Peyer's patch (tissue), 4 donors: Measurements from ENCODE around the gene SUMO4. TPM values are rescaled to one million over a fixed set of nuclear protein-coding genes. Genes with fewer than 3 reads are reported as not detected.
"Not testable (repeated sequence)": the region's sequence is repeated elsewhere in the genome, so short reads cannot be mapped to it uniquely, and the experiment has no call there.

Source experiments
- DNase-seq, 3 donors: peaks; one replicate each; pipeline ENCODE4 v3.0.0-alpha.2; 2017 to 2019
- H3K27ac ChIP-seq, 4 donors: fragments of 200-600 bp; sonication (generic); one replicate each; pipeline ENCODE4 v1.5.1; 2016 to 2019
- H3K27me3 ChIP-seq, 2 donors: fragments of 200-600 bp; sonication (generic); one replicate each; pipeline ENCODE4 v1.5.1; 2019
- H3K36me3 ChIP-seq, 3 donors: fragments of 200-600 bp; sonication (generic); one replicate each; pipeline ENCODE4 v1.5.1; 2016 to 2019
- H3K4me1 ChIP-seq, 4 donors: fragments of 200-600 bp; sonication (generic); one replicate each; pipeline ENCODE4 v1.5.1; 2016 to 2019
- H3K4me3 ChIP-seq, 4 donors: fragments of 200-600 bp; sonication (generic); 1 replicate in 3 of 4; 2 replicates in 1 of 4; pipeline ENCODE4 v1.5.1; 2016 to 2019; ENCODE audit warnings: mild to moderate bottlenecking in 1 of 4
- H3K9me3 ChIP-seq, 4 donors: fragments of 200-600 bp; sonication (generic); one replicate each; pipeline ENCODE4 v1.5.1; 2016 to 2019; ENCODE audit warnings: mild to moderate bottlenecking in 1 of 4
- POLR2A ChIP-seq, 2 donors: fragments of 450-650 bp; IDR thresholded peaks; one replicate each; pipeline ENCODE4 v1.5.1; 2017; ENCODE audit warnings: antibody characterized with exemption in 2 of 2, mild to moderate bottlenecking in 2 of 2, moderate library complexity in 2 of 2
- total RNA-seq, 4 donors: library from RNA; depleted of rRNA; stranded (reverse); fragments of >200 nt; gene quantifications; one replicate each; pipeline ENCODE4 v1.1.0, GENCODE V29; 2016
- TF ChIP-seq, protein P1 (sequence below), 6 experiments: fragments of 450-650 bp in 4 of 6; fragments of 200-600 bp in 2 of 6; sonication (generic) in 1 of 6; IDR thresholded peaks; one replicate each; pipeline ENCODE4 v1.5.1; 2017 to 2019; ENCODE audit warnings: antibody characterized with exemption in 6 of 6, mild to moderate bottlenecking in 3 of 6, moderate library complexity in 1 of 6

Gene SUMO4
- total RNA-seq, 4 donors from 2014 or later = 5.1 to 8.2 (median 7.0) TPM; not detected in 1

DNA sequence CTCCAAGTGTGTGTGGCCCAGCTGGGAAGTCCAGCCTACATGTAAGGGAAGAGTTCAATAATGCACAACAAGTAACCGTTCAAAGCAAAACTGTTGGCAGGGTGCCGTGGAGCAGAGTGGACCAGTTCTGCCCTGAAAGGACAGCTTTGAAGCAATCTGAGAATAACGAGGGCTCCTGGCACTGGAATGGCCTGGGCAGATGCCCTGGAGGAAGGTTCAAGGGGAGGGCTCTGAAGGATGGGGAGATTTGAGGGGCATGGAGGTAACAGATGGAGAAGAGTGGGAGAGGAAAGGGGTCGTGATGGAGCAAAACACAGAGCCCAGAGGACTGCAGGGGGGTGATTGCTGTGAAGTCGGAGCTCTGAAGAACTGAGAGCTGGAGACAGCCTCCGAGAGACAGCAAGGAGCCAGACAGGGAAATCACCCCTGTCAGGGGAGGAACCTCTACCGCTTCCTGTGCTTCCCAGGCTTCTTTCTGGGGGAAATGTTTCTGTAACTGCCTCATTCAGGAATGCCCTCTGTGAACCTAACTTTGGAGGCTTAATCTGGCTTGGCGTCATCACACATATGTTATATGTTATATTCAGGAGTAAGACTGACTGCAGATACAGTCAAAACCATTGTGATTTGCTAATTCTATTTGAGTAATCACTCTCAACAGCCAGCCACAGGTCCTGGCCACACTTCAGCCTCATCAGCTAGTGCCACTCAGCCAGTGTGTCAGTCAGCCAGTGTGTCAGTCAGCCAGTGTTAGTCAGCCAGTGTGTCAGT lies 43.5 kb downstream of the SUMO4 start:
- Histone ChIP-seq H3K4me3 (no peak overlapping the region), H3K27me3 (no peaks in the 10 kb centered on the region), H3K36me3 (no peaks in the 10 kb centered on the region), H3K27ac (no peak overlapping the region), H3K4me1 (peaks cover 0 to 4% (median 0%) of the 10 kb centered on the region in 4 donors), H3K9me3 (no peaks in the 10 kb centered on the region)
- no peak for DNase-seq
- no peak for TF ChIP-seq POLR2A (IDR thresholded peaks at IDR 0.05)
- TF ChIP-seq, protein P1, sequence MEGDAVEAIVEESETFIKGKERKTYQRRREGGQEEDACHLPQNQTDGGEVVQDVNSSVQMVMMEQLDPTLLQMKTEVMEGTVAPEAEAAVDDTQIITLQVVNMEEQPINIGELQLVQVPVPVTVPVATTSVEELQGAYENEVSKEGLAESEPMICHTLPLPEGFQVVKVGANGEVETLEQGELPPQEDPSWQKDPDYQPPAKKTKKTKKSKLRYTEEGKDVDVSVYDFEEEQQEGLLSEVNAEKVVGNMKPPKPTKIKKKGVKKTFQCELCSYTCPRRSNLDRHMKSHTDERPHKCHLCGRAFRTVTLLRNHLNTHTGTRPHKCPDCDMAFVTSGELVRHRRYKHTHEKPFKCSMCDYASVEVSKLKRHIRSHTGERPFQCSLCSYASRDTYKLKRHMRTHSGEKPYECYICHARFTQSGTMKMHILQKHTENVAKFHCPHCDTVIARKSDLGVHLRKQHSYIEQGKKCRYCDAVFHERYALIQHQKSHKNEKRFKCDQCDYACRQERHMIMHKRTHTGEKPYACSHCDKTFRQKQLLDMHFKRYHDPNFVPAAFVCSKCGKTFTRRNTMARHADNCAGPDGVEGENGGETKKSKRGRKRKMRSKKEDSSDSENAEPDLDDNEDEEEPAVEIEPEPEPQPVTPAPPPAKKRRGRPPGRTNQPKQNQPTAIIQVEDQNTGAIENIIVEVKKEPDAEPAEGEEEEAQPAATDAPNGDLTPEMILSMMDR (IDR thresholded peaks at IDR 0.05) = no peak

DNA sequence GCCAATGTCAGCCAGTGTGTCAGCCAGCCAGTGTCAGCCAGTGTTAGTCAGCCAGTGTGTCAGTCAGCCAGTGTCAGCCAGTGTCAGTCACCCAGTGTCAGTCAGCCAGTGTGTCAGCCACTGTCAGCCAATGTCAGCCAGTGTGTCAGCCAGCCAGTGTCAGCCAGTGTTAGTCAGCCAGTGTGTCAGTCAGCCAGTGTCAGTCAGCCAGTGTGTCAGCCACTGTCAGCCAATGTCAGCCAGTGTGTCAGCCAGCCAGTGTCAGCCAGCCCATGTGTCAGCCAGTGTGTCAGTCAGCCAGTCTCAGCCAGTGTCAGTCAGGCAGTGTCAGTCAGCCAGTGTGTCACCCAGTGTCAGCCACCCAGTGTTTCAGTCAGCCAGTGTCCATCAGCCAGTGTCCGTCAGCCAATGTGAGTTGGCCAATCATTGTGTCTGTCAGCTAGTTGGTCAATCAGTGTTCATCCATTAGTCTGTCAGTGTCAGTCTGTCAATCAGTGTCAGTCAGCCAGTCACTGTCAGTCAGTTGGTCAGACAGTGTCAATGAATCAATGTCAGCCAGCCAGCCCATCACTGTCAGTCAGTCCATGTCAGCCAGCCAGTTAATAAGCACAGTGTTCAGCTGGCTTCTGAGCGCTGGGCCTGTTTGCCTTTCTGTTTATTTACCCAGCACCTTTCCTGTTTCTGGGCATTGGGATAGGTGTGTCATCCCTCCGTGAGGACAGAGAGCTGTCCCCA lies 44.5 kb downstream of the SUMO4 start:
- DNase-seq, H3K27me3 ChIP-seq, H3K4me1 ChIP-seq, H3K27ac ChIP-seq, H3K4me3 ChIP-seq, H3K36me3 ChIP-seq, H3K9me3 ChIP-seq: not testable (repeated sequence)

DNA sequence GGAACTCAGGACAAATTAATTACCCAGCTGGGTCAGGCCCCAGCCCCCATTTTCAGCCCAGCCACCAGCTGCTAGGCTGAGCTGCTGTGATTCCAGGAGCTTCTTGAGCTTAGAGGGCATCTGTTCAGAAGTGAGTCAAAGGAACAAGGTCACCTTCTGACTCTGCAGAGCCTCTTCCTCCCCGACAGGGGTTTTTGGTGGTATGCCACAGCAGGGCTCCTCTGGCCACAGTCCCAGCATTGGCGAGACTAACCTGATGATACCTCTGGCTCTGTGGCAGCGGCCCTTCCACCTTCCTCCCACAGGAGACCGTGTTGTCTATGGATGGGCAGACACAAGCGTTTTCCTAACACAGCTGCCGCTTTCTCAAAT lies 45.0 kb downstream of the SUMO4 start:
- no peak overlapping the region for H3K27ac ChIP-seq
- peaks cover 0 to 5% (median 0%) of the 10 kb centered on the region in 4 donors for H3K4me1 ChIP-seq
- H3K27me3 ChIP-seq = no peaks in the 10 kb centered on the region
- H3K9me3 ChIP-seq = no peaks in the 10 kb centered on the region
- no peaks in the 10 kb centered on the region for H3K36me3 ChIP-seq
- no peak for TF ChIP-seq POLR2A (IDR thresholded peaks at IDR 0.05)
- TF ChIP-seq, protein P1 (IDR thresholded peaks at IDR 0.05) = no peak
- peak in 1 of 3 donors; percentile 43 for DNase-seq
- no peak overlapping the region for H3K4me3 ChIP-seq

DNA sequence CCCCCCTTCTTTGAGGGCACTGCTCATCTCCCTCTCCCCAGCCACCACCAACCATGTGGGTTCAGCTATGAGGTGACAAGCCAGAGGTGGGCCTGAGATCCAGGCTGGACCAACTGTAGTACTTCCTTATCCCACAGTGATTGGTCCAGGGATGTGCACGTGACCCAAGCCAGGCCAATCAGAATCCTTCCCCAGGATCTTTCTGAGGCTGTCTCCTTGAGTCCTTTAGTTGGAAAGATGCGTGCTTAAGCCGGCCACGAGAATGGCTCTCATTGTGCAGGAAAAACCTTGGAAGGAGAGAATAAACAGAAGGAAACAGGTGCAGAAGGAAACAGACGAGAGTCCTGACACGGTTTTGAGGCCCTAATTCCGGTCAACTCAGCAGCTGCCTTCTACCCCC lies 45.5 kb downstream of the SUMO4 start:
- TF ChIP-seq, protein P1 (IDR thresholded peaks at IDR 0.05) = no peak
- no peak for TF ChIP-seq POLR2A (IDR thresholded peaks at IDR 0.05)
- no peak for DNase-seq
- peaks cover 0 to 10% (median 0%) of the 10 kb centered on the region in 4 donors for H3K4me1 ChIP-seq
- H3K9me3 ChIP-seq = no peaks in the 10 kb centered on the region
- H3K27ac ChIP-seq = no peak overlapping the region
- H3K4me3 ChIP-seq = no peak overlapping the region
- no peaks in the 10 kb centered on the region for H3K27me3 ChIP-seq
- H3K36me3 ChIP-seq = no peaks in the 10 kb centered on the region

DNA sequence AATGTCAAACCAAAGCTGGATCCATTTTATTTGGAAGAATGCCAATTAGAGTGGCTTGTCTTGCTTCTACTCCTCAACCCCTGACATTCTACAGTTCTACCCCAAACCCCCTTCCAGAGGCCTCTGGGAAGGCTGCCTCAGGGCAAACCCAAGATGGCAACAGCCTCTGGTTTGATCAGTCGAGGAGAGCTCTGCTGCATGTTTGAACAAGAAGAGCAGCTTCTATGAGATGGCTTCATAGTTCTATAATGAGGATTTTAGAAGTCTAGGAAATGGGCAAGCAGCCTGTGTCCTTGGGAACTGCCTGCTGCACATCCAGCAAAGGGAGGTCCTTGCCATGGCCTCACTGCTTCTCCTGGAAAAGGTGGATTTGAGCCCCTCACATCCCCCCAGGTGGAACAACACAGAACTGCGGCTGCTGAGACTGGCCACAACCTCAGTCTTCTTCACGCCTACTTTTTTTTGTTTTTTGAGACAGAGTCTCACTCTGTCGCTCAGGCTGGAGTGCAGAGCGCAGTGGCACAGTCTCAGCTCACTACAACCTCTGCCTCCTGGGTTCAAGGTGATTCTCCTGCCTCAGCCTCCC lies 46.8 kb downstream of the SUMO4 start:
- no peak overlapping the region for H3K27ac ChIP-seq
- H3K9me3 ChIP-seq = no peaks in the 10 kb centered on the region
- H3K36me3 ChIP-seq = no peaks in the 10 kb centered on the region
- TF ChIP-seq, protein P1 (IDR thresholded peaks at IDR 0.05) = no peak
- no peak for TF ChIP-seq POLR2A (IDR thresholded peaks at IDR 0.05)
- H3K4me3 ChIP-seq = no peak overlapping the region
- DNase-seq = no peak
- H3K4me1 ChIP-seq = peaks cover 0 to 18% (median 0%) of the 10 kb centered on the region in 4 donors
- no peaks in the 10 kb centered on the region for H3K27me3 ChIP-seq
